ENCODE results near the gene IFITM5. TPM values are rescaled to one million over a fixed set of nuclear protein-coding genes. Genes with fewer than 3 reads are reported as not detected.

The IFITM5 gene
- total and polyA plus RNA-seq, 9 of the 15 experiments (the other 6 are each of a cell fraction or from before 2014, with no cell fraction given): 0.19 TPM; not detected in 8

DNA sequence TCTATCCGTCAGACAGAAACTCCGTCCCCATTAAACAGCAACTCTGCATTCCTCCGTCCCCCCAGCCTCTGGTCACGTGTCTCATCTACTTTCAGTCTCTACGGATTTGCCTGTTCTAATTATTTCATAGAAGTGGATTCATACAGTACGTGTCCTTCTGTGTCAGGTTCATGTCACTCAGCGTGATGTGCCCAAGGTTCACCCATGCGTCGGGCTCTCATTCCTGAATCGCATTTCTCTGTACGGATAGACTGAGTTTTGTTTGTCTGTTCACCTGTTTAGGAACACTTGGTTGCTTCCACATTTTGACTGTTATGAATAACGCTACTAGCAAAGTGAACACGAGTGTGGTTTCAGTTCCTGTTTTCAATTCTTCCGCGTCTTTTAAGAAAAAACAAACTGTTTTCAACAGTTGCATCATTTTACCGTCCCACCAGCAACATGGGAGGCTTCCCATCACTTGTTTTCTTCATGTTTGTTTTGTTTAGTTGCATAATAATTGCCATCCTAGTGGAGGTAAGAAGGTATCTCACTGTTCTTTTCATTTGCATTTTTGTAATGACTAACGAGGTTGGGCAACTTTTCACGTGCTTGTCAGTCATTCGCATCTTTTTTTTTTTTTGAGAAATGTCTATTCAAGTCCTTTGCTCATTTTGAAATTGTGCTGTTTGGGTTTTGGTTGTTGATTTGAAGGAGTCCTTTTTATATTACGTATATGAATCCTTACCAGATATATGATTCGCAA, 30.0 kb downstream of the IFITM5 start (continued):
- no peak for TF ChIP-seq TFAM (CRISPR knock-in tag; conservative IDR thresholded peaks at IDR 0.05)
- TF ChIP-seq SUPT5H (IDR thresholded peaks at IDR 0.05): no peak
- no peak for TF ChIP-seq ZNF217 (CRISPR knock-in tag; IDR thresholded peaks at IDR 0.05)
- no peak for TF ChIP-seq LARP7 (IDR thresholded peaks at IDR 0.05)
- no peak for TF ChIP-seq ZNF586 (CRISPR knock-in tag; conservative IDR thresholded peaks at IDR 0.05)
- TF ChIP-seq ELF4 (CRISPR knock-in tag; IDR thresholded peaks at IDR 0.05): no peak
- no peak for TF ChIP-seq RBM25 (IDR thresholded peaks at IDR 0.05; ENCODE audit: low read depth, low read length, severe bottlenecking)
- no peak for TF ChIP-seq FOXP4 (CRISPR knock-in tag; IDR thresholded peaks at IDR 0.05; ENCODE audit: borderline replicate concordance)
- no peak for TF ChIP-seq HDAC6 (IDR thresholded peaks at IDR 0.05; ENCODE audit: low read depth, low read length)
- peak; percentile 21; the same call in 1 of the 2 replicates for TF ChIP-seq ZNF316 (IDR thresholded peaks at IDR 0.05)
- TF ChIP-seq JUNB (CRISPR knock-in tag; conservative IDR thresholded peaks at IDR 0.05): no peak
- no peak for TF ChIP-seq PHB (CRISPR knock-in tag; IDR thresholded peaks at IDR 0.05)
- TF ChIP-seq ARID4B (CRISPR knock-in tag; IDR thresholded peaks at IDR 0.05): peak; percentile 74; the same call in 1 of the 2 replicates
- TF ChIP-seq, protein P1, sequence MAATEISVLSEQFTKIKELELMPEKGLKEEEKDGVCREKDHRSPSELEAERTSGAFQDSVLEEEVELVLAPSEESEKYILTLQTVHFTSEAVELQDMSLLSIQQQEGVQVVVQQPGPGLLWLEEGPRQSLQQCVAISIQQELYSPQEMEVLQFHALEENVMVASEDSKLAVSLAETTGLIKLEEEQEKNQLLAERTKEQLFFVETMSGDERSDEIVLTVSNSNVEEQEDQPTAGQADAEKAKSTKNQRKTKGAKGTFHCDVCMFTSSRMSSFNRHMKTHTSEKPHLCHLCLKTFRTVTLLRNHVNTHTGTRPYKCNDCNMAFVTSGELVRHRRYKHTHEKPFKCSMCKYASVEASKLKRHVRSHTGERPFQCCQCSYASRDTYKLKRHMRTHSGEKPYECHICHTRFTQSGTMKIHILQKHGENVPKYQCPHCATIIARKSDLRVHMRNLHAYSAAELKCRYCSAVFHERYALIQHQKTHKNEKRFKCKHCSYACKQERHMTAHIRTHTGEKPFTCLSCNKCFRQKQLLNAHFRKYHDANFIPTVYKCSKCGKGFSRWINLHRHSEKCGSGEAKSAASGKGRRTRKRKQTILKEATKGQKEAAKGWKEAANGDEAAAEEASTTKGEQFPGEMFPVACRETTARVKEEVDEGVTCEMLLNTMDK (IDR thresholded peaks at IDR 0.05; ENCODE audit: borderline replicate concordance, insufficient read depth, low read depth, low read length, poor library complexity, severe bottlenecking): no peak
- TF ChIP-seq ZBTB43 (CRISPR knock-in tag; IDR thresholded peaks at IDR 0.05): no peak
- no peak for TF ChIP-seq ZNF232 (CRISPR knock-in tag; IDR thresholded peaks at IDR 0.05)
- TF ChIP-seq TCF7 (IDR thresholded peaks at IDR 0.05; ENCODE audit: borderline replicate concordance): no peak
- no peak for TF ChIP-seq ZNF354B (CRISPR knock-in tag; IDR thresholded peaks at IDR 0.05)
- no peak for TF ChIP-seq ARHGAP35 (IDR thresholded peaks at IDR 0.05; ENCODE audit: partially characterized antibody)
- no peak for TF ChIP-seq ZKSCAN3 (CRISPR knock-in tag; IDR thresholded peaks at IDR 0.05)

Data from K562 (cell line).